ENCODE measurements around the gene KIF2C.
"Not testable (repeated sequence)": the region's sequence is repeated elsewhere in the genome, so short reads cannot be mapped to it uniquely, and the experiment has no call there.

The KIF2C gene

GRCh38 chr1:44760876-44761275 lies 21.2 kb downstream of the KIF2C start:
- no peak for DNase-seq
- intact Hi-C loops (cut with DNase I) = no loop called here

- DNase-seq; intact Hi-C loops (cut with DNase I): not testable (repeated sequence)
These were observed 26.8 kb downstream of the KIF2C start for GRCh38 chr1:44766421-44766820.

GRCh38 chr1:44775078-44775929 lies 35.7 kb downstream of the KIF2C start, which contains the start of gene RPS8:
TSS of gene RPS8 (plus strand) at chr1:44775540. CDS start at chr1:44775597, 57 bp downstream.
- intact Hi-C loops (cut with DNase I) = loop anchor here (2.0 kb wide), 1 partner anchor 37 kb away; the partner anchor contains the start of gene KIF2C
- DNase-seq = peak; percentile 86 to 98 (median 90)

- DNase-seq = peak in 2 of 10 donors; percentile 27 to 85
- intact Hi-C loops (cut with DNase I) = loop anchor here (2.0 kb wide), 1 partner anchor 37 kb away; the partner anchor contains the start of gene KIF2C
These were observed 36.5 kb downstream of the KIF2C start for GRCh38 chr1:44775930-44776729.

- no peak for DNase-seq
- intact Hi-C loops (cut with DNase I) = no loop called here
These were observed 37.1 kb downstream of the KIF2C start for GRCh38 chr1:44776730-44777068.

- intact Hi-C loops (cut with DNase I) = no loop called here
- peak in 2 of 10 donors; percentile 31 to 53 for DNase-seq
These were observed 37.9 kb downstream of the KIF2C start for GRCh38 chr1:44777547-44777946.

GRCh38 chr1:44777969-44778635 lies 38.5 kb downstream of the KIF2C start:
- peak in 1 of 10 donors; percentile 44 for DNase-seq
- intact Hi-C loops (cut with DNase I) = no loop called here

- peak in 1 of 10 donors; percentile 29 for DNase-seq
- intact Hi-C loops (cut with DNase I) = no loop called here
These were observed 39.3 kb downstream of the KIF2C start for GRCh38 chr1:44778705-44779576.

GRCh38 chr1:44780583-44781121 lies 41.0 kb downstream of the KIF2C start:
- intact Hi-C loops (cut with DNase I) = no loop called here
- no peak for DNase-seq

- DNase-seq = peak in 1 of 10 donors; percentile 4
- intact Hi-C loops (cut with DNase I) = no loop called here
These were observed 44.1 kb downstream of the KIF2C start for GRCh38 chr1:44783697-44784093.

- peak in 3 of 10 donors; percentile 67 to 80 (median 74) for DNase-seq
- intact Hi-C loops (cut with DNase I) = no loop called here
These were observed 44.7 kb downstream of the KIF2C start for GRCh38 chr1:44784094-44785028.

- peak in 3 of 10 donors; percentile 50 to 68 (median 64) for DNase-seq
- intact Hi-C loops (cut with DNase I) = no loop called here
These were observed 45.4 kb downstream of the KIF2C start for GRCh38 chr1:44785029-44785380.

GRCh38 chr1:44785501-44786137 lies 46.0 kb downstream of the KIF2C start:
- DNase-seq = peak in 3 of 10 donors; percentile 35 to 45 (median 43)
- intact Hi-C loops (cut with DNase I) = no loop called here

- intact Hi-C loops (cut with DNase I) = no loop called here
- DNase-seq = peak in 7 of 10 donors; percentile 41 to 90 (median 59)
These were observed 46.7 kb downstream of the KIF2C start for GRCh38 chr1:44786138-44786840.

- intact Hi-C loops (cut with DNase I) = no loop called here
- peak in 1 of 10 donors; percentile 34 for DNase-seq
These were observed 47.3 kb downstream of the KIF2C start for GRCh38 chr1:44786841-44787426.

GRCh38 chr1:44787506-44787905 lies 47.9 kb downstream of the KIF2C start:
- intact Hi-C loops (cut with DNase I) = no loop called here
- DNase-seq = peak in 2 of 10 donors; percentile 60 to 68
